Measurements from ENCODE around the gene SRP68. TPM values are rescaled to one million over a fixed set of nuclear protein-coding genes. Genes with fewer than 3 reads are reported as not detected.
"Not testable (repeated sequence)": the region's sequence is repeated elsewhere in the genome, so short reads cannot be mapped to it uniquely, and the experiment has no call there.

Gene SRP68
- total RNA-seq, 6 experiments from 2014 or later = 95.3 to 104 (median 100.0) TPM

- H3K27me3 Mint-ChIP-seq (ENCODE audit: insufficient read depth) = peaks cover 50% of the 10 kb centered on the region
- H3K4me3 Mint-ChIP-seq = no peak within 1 kb of the TSS
- peaks cover 8% of the 10 kb centered on the region for H3K36me3 Mint-ChIP-seq (ENCODE audit: low read depth)
- H3K4me1 Mint-ChIP-seq (ENCODE audit: low read depth) = peaks cover 26% of the 10 kb centered on the region
- no peaks in the 10 kb centered on the region for H3K9me3 Mint-ChIP-seq
- no peak for TF ChIP-seq CTCF (IDR thresholded peaks at IDR 0.05)
- no peak for DNase-seq
- H3K27ac Mint-ChIP-seq = no peak within 1 kb of the TSS
Measured at GRCh38 chr17:76074390-76075363, 2.4 kb upstream of the SRP68 start, which contains the start of gene GALR2. Gene GALR2 (plus strand): TSS chr17:76074781. CDS start chr17:76074884, 103 bp downstream.

GRCh38 chr17:76071531-76072147 is 678 bp downstream of the SRP68 start:
- Mint-ChIP-seq H3K27me3 (ENCODE audit: insufficient read depth) (peaks cover 20% of the 10 kb centered on the region), H3K9me3 (no peaks in the 10 kb centered on the region), H3K4me3 (peak overlapping the region; percentile 98), H3K36me3 (ENCODE audit: low read depth) (peaks cover 12% of the 10 kb centered on the region), H3K4me1 (ENCODE audit: low read depth) (peaks cover 26% of the 10 kb centered on the region), H3K27ac (peak overlapping the region; percentile 86)
- no peak for DNase-seq
- no peak for TF ChIP-seq CTCF (IDR thresholded peaks at IDR 0.05)

- H3K4me3 Mint-ChIP-seq = no peak overlapping the region
- H3K36me3 Mint-ChIP-seq (ENCODE audit: low read depth) = peaks cover 23% of the 10 kb centered on the region
- peaks cover 7% of the 10 kb centered on the region for H3K4me1 Mint-ChIP-seq (ENCODE audit: low read depth)
- no peak overlapping the region for H3K27ac Mint-ChIP-seq
- DNase-seq = no peak
- H3K9me3 Mint-ChIP-seq = no peaks in the 10 kb centered on the region
- no peaks in the 10 kb centered on the region for H3K27me3 Mint-ChIP-seq (ENCODE audit: insufficient read depth)
- no peak for TF ChIP-seq CTCF (IDR thresholded peaks at IDR 0.05)
Measured at GRCh38 chr17:76065775-76066174, 6.5 kb downstream of the SRP68 start.

- no peak for DNase-seq
- no peaks in the 10 kb centered on the region for H3K4me1 Mint-ChIP-seq (ENCODE audit: low read depth)
- no peak overlapping the region for H3K27ac Mint-ChIP-seq
- no peak for TF ChIP-seq CTCF (IDR thresholded peaks at IDR 0.05)
- H3K9me3 Mint-ChIP-seq = no peaks in the 10 kb centered on the region
- H3K4me3 Mint-ChIP-seq = no peak overlapping the region
- H3K36me3 Mint-ChIP-seq (ENCODE audit: low read depth) = peaks cover 29% of the 10 kb centered on the region
- H3K27me3 Mint-ChIP-seq (ENCODE audit: insufficient read depth) = no peaks in the 10 kb centered on the region
Measured at GRCh38 chr17:76063875-76064546, 8.3 kb downstream of the SRP68 start.

- Mint-ChIP-seq H3K36me3 (ENCODE audit: low read depth) (peaks cover 51% of the 10 kb centered on the region), H3K4me1 (ENCODE audit: low read depth) (peaks cover 12% of the 10 kb centered on the region)
- not testable (repeated sequence) for H3K27ac Mint-ChIP-seq; H3K27me3 Mint-ChIP-seq (ENCODE audit: insufficient read depth); H3K9me3 Mint-ChIP-seq; H3K4me3 Mint-ChIP-seq; DNase-seq
Measured at GRCh38 chr17:76058264-76058663, 14.1 kb downstream of the SRP68 start.

Data from HFFc6 (cell line).